GM21529 (cell line): ENCODE data around the gene SYNPR.
"Not testable (repeated sequence)": the region's sequence is repeated elsewhere in the genome, so short reads cannot be mapped to it uniquely, and the experiment has no call there.

ENCODE experiments used
- ATAC-seq: cut with Tn5 transposase; IDR thresholded peaks from one replicate; pipeline ENCODE4 v1.9.1; 2021; ENCODE audit not compliant: unreplicated experiment

SYNPR gene

GRCh38 chr3:63607716-63608115 lies 329.6 kb downstream of the SYNPR start:
- no peak for ATAC-seq

GRCh38 chr3:63609408-63609807 lies 331.3 kb downstream of the SYNPR start:
- ATAC-seq: no peak

GRCh38 chr3:63609834-63610233 lies 331.7 kb downstream of the SYNPR start:
- ATAC-seq: no peak

- ATAC-seq: no peak
Observed at GRCh38 chr3:63611382-63611781, 333.3 kb downstream of the SYNPR start.

GRCh38 chr3:63613561-63613960 lies 335.5 kb downstream of the SYNPR start:
- no peak for ATAC-seq

GRCh38 chr3:63617391-63617790 lies 339.3 kb downstream of the SYNPR start:
- ATAC-seq: no peak

GRCh38 chr3:63624941-63625560 lies 346.9 kb downstream of the SYNPR start:
- no peak for ATAC-seq

GRCh38 chr3:63631670-63632069 lies 353.6 kb downstream of the SYNPR start:
- no peak for ATAC-seq

GRCh38 chr3:63635186-63635585 lies 357.1 kb downstream of the SYNPR start:
- ATAC-seq: no peak

- ATAC-seq: no peak
Observed at GRCh38 chr3:63639806-63640205, 361.7 kb downstream of the SYNPR start.

GRCh38 chr3:63642488-63642887 lies 364.4 kb downstream of the SYNPR start:
- ATAC-seq: no peak

GRCh38 chr3:63644212-63644797 lies 366.2 kb downstream of the SYNPR start:
- ATAC-seq: no peak

- ATAC-seq: not testable (repeated sequence)
Observed at GRCh38 chr3:63644928-63645781, 367.0 kb downstream of the SYNPR start.

GRCh38 chr3:63652066-63652725 lies 374.1 kb downstream of the SYNPR start, which contains the start of gene SNTN:
Gene SNTN, plus strand, starts transcription at chr3:63652675. Its CDS starts 13 bp downstream, at chr3:63652688.
- no peak for ATAC-seq

GRCh38 chr3:63654211-63654610 lies 376.1 kb downstream of the SYNPR start:
- no peak for ATAC-seq

- ATAC-seq: no peak
Observed at GRCh38 chr3:63654931-63655330, 376.8 kb downstream of the SYNPR start.

- no peak for ATAC-seq
Observed at GRCh38 chr3:63655519-63655918, 377.4 kb downstream of the SYNPR start.

GRCh38 chr3:63656786-63657185 lies 378.7 kb downstream of the SYNPR start:
- ATAC-seq: no peak

GRCh38 chr3:63661242-63661641 lies 383.1 kb downstream of the SYNPR start:
- no peak for ATAC-seq

- no peak for ATAC-seq
Observed at GRCh38 chr3:63662011-63662410, 383.9 kb downstream of the SYNPR start.

- no peak for ATAC-seq
Observed at GRCh38 chr3:63662500-63662899, 384.4 kb downstream of the SYNPR start.
